ENCODE data around the gene BEGAIN. TPM values are rescaled to one million over a fixed set of nuclear protein-coding genes. Genes with fewer than 3 reads are reported as not detected.

Gene BEGAIN
- total and polyA plus RNA-seq, 12 donors = 0.39 to 59.0 (median 2.7) TPM

DNA sequence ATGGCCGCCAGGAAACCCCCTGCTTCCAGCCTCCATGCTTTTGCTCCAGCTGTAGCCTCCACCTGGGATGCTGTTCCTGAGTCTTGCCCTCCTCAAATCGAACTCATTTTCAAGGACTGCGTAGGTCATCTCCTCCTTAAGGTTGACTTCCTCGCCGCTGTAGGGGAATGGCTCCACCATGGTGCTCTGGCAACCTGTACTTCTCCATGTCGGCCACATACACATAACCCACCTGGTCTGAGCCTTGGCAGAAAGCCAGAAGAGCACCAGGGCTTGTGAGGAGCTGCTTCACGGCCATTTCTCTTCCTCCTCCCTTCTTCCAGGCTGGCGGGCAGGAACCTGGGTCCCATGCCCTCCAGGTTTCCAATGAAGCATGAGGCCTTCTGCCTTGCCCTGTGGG, 36.7 kb upstream of the BEGAIN start:
- H3K9me3 ChIP-seq (replicated peaks in 1 of 3) = no peaks in the 10 kb centered on the region
- no peaks in the 10 kb centered on the region for H3K4me1 ChIP-seq (replicated peaks in 1 of 2)
- 76 to 84% (median 82%) methylated on average over 7 to 8 of the region's 8 CpGs for WGBS, 4 donors
- H3K36me3 ChIP-seq (replicated peaks in 1 of 2) = no peaks in the 10 kb centered on the region
- H3K4me3 ChIP-seq = no peak overlapping the region
- TF ChIP-seq, protein P1, sequence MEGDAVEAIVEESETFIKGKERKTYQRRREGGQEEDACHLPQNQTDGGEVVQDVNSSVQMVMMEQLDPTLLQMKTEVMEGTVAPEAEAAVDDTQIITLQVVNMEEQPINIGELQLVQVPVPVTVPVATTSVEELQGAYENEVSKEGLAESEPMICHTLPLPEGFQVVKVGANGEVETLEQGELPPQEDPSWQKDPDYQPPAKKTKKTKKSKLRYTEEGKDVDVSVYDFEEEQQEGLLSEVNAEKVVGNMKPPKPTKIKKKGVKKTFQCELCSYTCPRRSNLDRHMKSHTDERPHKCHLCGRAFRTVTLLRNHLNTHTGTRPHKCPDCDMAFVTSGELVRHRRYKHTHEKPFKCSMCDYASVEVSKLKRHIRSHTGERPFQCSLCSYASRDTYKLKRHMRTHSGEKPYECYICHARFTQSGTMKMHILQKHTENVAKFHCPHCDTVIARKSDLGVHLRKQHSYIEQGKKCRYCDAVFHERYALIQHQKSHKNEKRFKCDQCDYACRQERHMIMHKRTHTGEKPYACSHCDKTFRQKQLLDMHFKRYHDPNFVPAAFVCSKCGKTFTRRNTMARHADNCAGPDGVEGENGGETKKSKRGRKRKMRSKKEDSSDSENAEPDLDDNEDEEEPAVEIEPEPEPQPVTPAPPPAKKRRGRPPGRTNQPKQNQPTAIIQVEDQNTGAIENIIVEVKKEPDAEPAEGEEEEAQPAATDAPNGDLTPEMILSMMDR (IDR thresholded peaks at IDR 0.05) = no peak
- no peak for TF ChIP-seq POLR2A (IDR thresholded peaks at IDR 0.05)
- H3K27ac ChIP-seq = no peak overlapping the region
- intact Hi-C loops (cut with DNase I) = no loop called here
- peak in 1 of 7 donors; percentile 11 for DNase-seq
- peaks cover 6% of the 10 kb centered on the region for H3K27me3 ChIP-seq

DNA sequence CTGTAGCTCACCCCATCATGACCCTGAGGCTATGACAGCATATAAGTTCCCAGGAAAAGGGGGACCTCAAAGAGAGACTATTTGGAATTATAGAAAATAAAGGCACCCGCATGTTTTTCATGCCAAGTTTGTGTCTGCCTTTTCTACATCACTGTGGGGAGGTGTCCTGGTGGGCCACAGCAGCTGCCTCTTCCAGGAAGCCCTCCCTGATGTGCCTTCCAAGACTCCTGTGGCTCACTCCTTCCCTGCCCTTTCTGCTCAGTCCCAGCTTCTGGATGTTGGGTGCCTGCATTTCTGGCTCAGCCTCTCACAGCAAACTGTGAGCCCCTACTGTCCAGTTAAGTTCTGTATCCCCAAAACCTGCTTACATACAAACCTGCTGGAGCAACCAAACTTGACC, 36.3 kb upstream of the BEGAIN start:
- no peaks in the 10 kb centered on the region for H3K36me3 ChIP-seq (replicated peaks in 1 of 2)
- no peak overlapping the region for H3K4me3 ChIP-seq
- peak in 1 of 7 donors; percentile 1 for DNase-seq
- peaks cover 0 to 4% of the 10 kb centered on the region in 2 donors for H3K4me1 ChIP-seq (replicated peaks in 1 of 2)
- WGBS, 4 donors = 71 to 90% (median 84%) methylated on average over 1 of the region's 1 CpG
- no peak overlapping the region for H3K27ac ChIP-seq
- H3K9me3 ChIP-seq (replicated peaks in 1 of 3) = no peaks in the 10 kb centered on the region
- TF ChIP-seq, protein P1 (IDR thresholded peaks at IDR 0.05) = no peak
- no peak for TF ChIP-seq POLR2A (IDR thresholded peaks at IDR 0.05)
- intact Hi-C loops (cut with DNase I) = no loop called here
- peaks cover 6% of the 10 kb centered on the region for H3K27me3 ChIP-seq

DNA sequence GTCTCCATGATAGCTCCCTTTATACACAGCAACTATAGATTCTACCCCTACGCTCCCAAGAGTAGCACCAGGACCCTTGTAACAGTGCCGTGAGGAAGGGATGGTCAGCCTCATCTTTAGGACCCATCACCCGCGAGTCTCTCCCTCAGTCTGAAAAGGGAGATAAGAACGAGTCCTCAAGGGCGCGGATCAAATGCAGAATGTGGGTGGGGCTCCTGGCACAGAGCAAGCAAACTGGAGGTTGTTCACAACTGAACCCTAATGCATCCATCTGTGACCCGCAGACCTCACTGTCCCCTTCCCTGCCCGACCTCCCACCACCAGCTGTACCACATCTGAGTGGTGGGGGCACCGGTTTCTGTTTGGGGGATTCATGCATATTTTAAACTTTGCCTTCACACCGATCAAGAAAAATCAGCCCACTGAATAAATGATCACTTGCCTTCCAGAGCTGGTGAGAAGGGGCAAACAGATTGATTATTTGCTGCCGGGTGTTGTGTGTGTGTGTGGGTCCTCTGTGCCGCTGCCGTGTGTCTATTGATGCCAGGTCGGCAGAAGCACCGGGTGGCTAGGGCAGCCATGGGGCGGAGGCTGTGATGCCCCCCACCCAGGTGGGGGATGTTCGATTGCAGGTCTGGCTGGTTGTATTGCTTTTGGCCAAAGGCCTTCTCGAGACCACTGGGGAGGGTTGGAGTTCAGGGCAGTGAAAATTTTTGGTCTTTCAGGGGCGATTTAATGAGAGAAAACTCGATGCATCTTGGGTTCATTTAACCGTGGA, 35.7 kb upstream of the BEGAIN start:
- DNase-seq = peak in 1 of 7 donors; percentile 14
- Histone ChIP-seq H3K9me3 (replicated peaks in 1 of 3) (no peaks in the 10 kb centered on the region), H3K27ac (peak overlapping the region in 1 of 5 donors; percentile 25), H3K36me3 (replicated peaks in 1 of 2) (no peaks in the 10 kb centered on the region), H3K27me3 (peaks cover 6% of the 10 kb centered on the region), H3K4me3 (no peak overlapping the region), H3K4me1 (replicated peaks in 1 of 2) (peaks cover 0 to 10% of the 10 kb centered on the region in 2 donors)
- no peak for TF ChIP-seq POLR2A (IDR thresholded peaks at IDR 0.05)
- TF ChIP-seq, protein P1 (IDR thresholded peaks at IDR 0.05) = no peak
- WGBS, 4 donors = 65 to 72% (median 68%) methylated on average over 22 of the region's 22 CpGs
- intact Hi-C loops (cut with DNase I) = no loop called here

DNA sequence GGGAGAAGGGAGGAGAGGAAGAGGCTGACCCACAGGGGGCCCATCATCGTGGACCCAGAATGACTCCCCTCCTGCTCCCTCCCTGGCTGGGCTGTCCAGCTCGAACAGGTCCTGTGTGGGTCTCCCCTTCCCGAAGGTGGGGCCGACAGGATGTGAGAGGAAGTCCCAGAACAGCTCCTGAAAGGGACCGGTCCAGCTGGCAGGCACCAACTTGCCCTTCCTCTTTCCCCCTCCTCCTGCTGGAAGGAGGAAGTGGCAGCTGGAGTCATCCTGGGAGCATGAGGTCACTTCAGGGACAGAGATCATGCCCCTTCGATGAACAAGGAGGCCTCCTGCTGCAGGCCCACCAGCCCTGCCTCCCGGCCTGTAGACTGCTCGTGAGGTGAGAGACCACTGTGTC, 35.0 kb upstream of the BEGAIN start:
- Histone ChIP-seq H3K4me3 (no peak overlapping the region), H3K4me1 (replicated peaks in 1 of 2) (peaks cover 0 to 15% of the 10 kb centered on the region in 2 donors), H3K9me3 (replicated peaks in 1 of 3) (no peaks in the 10 kb centered on the region), H3K27me3 (peaks cover 6% of the 10 kb centered on the region), H3K27ac (peak overlapping the region in 1 of 5 donors; percentile 25), H3K36me3 (replicated peaks in 1 of 2) (no peaks in the 10 kb centered on the region)
- peak in 5 of 7 donors; percentile 40 to 64 (median 41) for DNase-seq
- TF ChIP-seq, protein P1 (IDR thresholded peaks at IDR 0.05) = no peak
- no peak for TF ChIP-seq POLR2A (IDR thresholded peaks at IDR 0.05)
- 54 to 70% (median 62%) methylated on average over 2 to 8 of the region's 8 CpGs for WGBS, 4 donors
- intact Hi-C loops (cut with DNase I) = no loop called here

Measured in adrenal gland (tissue), 12 donors.